HepG2 (cell line): ENCODE results near the gene PLIN5. TPM values are rescaled to one million over a fixed set of nuclear protein-coding genes. Genes with fewer than 3 reads are reported as not detected.

ENCODE experiments used
- HHEX ChIP-seq: IDR thresholded peaks from 2 replicates; pipeline ENCODE4 v1.6.1; 2016; ENCODE audit warnings: control low read depth
- JUN ChIP-seq: sonication (generic); formaldehyde crosslinking; IDR thresholded peaks from 2 replicates; pipeline ENCODE4 v1.4.0; 2020; ENCODE audit warnings: mild to moderate bottlenecking, missing genetic modification reagents
- KMT2A ChIP-seq: sonication (generic); formaldehyde crosslinking; IDR thresholded peaks from 2 replicates; pipeline ENCODE4 v1.4.0; 2020; ENCODE audit warnings: missing genetic modification reagents
- MTA1 ChIP-seq: sonication (generic); formaldehyde crosslinking; IDR thresholded peaks from 2 replicates; pipeline ENCODE4 v1.4.0; 2020; ENCODE audit warnings: missing genetic modification reagents, mild to moderate bottlenecking, borderline replicate concordance
- MXI1 ChIP-seq: IDR thresholded peaks from 3 replicates; pipeline ENCODE4 v1.6.1; 2012; ENCODE audit warnings: low read depth, low read length, inconsistent platforms, borderline replicate concordance
- POLR2AphosphoS5 ChIP-seq: IDR thresholded peaks from 2 replicates; pipeline ENCODE4 v1.6.1; 2012; ENCODE audit warnings: low read depth, low read length
- SUZ12 ChIP-seq: fragments of 150-350 bp; IDR thresholded peaks from 2 replicates; pipeline ENCODE4 v1.6.1; 2014; ENCODE audit warnings: low read depth, low read length
- TOE1 ChIP-seq: sonication (generic); formaldehyde crosslinking; IDR thresholded peaks from 2 replicates; pipeline ENCODE4 v1.4.0; 2020; ENCODE audit warnings: mild to moderate bottlenecking, missing genetic modification reagents
- ZNF354B ChIP-seq: sonication (generic); formaldehyde crosslinking; IDR thresholded peaks from 2 replicates; pipeline ENCODE4 v1.8.0; 2022; ENCODE audit warnings: mild to moderate bottlenecking, missing genetic modification reagents
- ZNF773 ChIP-seq: sonication (generic); formaldehyde crosslinking; IDR thresholded peaks from 2 replicates; pipeline ENCODE4 v1.4.0; 2020; ENCODE audit warnings: missing genetic modification reagents, borderline replicate concordance
- polyA plus RNA-seq, 8 experiments: library from polyadenylated mRNA; depleted of rRNA in 3 of 8; stranded (reverse) in 7 of 8; unstranded in 1 of 8; fragments of >200 nt; fragmentation: Illumina TruSeq in 4 of 8; extraction: Trizol in 4 of 8; gene quantifications; 2 replicates each; pipeline versions ENCODE4 v1.2.1 to v1.2.3, GENCODE V29; 2011 to 2016; ENCODE audit warnings: low read depth in 4 of 8, missing spikeins in 1 of 8, mixed read lengths in 1 of 8; ENCODE audit not compliant: insufficient read depth in 1 of 8
- total RNA-seq, 5 experiments: library from RNA; depleted of rRNA; stranded (reverse); fragments of >200 nt; fragmentation: Illumina TruSeq; extraction: Trizol; gene quantifications; 2 replicates each; pipeline ENCODE4 v1.2.3, GENCODE V29; 2016; ENCODE audit warnings: low read depth in 1 of 5
- TF ChIP-seq, protein P1 (sequence below): sonication (generic); formaldehyde crosslinking; IDR thresholded peaks from 2 replicates; pipeline ENCODE4 v1.5.0; 2020; ENCODE audit warnings: mild to moderate bottlenecking, missing genetic modification reagents
- TF ChIP-seq, protein P2 (sequence below): IDR thresholded peaks from 2 replicates; pipeline ENCODE4 v1.6.1; 2016
- TF ChIP-seq, protein P3 (sequence below): sonication (generic); formaldehyde crosslinking; IDR thresholded peaks from 2 replicates; pipeline ENCODE4 v1.5.1; 2020; ENCODE audit warnings: missing genetic modification reagents, mild to moderate bottlenecking, borderline replicate concordance
- TF ChIP-seq, protein P4 (sequence below): IDR thresholded peaks from 2 replicates; pipeline ENCODE4 v1.6.1; 2016; ENCODE audit warnings: missing biosample characterization, missing genetic modification reagents, low read depth
- TF ChIP-seq, protein P5 (sequence below): sonication (generic); formaldehyde crosslinking; IDR thresholded peaks from 2 replicates; pipeline ENCODE4 v1.4.0; 2020; ENCODE audit warnings: missing genetic modification reagents
- TF ChIP-seq, protein P6 (sequence below): sonication (generic); formaldehyde crosslinking; IDR thresholded peaks from 2 replicates; pipeline ENCODE4 v1.5.1; 2020; ENCODE audit warnings: missing genetic modification reagents, mild to moderate bottlenecking, borderline replicate concordance

Gene PLIN5
- total and polyA plus RNA-seq, 2 of the 13 experiments (the other 11 are each of a cell fraction or from before 2014, with no cell fraction given): 1.8 to 4.8 TPM

DNA sequence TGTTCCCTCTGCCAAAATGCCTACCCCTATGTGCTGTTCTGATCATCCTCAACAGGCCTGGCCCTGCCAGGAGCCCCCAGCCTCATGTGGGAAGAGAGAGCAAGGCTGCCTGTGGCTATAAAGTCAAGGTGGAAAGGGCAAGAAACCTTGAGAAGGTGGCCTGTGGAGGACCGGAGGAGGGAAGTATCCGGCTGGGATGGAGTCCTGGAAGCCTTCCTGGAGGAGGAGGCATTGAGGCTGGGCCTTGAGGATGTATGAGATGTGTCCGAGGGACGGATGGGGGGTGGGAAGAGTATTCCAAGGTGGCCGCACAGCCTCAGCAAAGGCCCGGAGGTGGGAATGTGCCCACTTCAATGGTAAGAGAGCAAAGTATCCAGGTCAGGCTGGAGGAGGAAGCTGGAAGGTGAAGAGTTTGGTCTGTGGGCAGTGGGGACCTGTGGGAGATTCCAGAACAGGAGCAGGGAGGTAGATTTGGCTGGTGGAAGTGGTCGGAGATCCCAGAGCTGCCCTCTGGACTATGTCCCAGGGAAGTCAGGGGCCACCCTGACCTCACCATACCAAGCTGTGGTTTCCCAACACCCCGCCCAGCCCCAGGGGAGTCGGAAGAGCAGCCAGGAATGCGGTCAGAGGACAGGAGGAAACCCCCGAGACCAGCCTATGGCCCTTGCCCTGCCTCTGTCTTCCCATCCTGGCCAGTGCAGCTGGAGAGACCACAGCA, 13.7 kb downstream of the PLIN5 start (continued):
- TF ChIP-seq MTA1 (CRISPR knock-in tag): no peak
- TF ChIP-seq ZNF354B (CRISPR knock-in tag): no peak
- TF ChIP-seq, protein P1, sequence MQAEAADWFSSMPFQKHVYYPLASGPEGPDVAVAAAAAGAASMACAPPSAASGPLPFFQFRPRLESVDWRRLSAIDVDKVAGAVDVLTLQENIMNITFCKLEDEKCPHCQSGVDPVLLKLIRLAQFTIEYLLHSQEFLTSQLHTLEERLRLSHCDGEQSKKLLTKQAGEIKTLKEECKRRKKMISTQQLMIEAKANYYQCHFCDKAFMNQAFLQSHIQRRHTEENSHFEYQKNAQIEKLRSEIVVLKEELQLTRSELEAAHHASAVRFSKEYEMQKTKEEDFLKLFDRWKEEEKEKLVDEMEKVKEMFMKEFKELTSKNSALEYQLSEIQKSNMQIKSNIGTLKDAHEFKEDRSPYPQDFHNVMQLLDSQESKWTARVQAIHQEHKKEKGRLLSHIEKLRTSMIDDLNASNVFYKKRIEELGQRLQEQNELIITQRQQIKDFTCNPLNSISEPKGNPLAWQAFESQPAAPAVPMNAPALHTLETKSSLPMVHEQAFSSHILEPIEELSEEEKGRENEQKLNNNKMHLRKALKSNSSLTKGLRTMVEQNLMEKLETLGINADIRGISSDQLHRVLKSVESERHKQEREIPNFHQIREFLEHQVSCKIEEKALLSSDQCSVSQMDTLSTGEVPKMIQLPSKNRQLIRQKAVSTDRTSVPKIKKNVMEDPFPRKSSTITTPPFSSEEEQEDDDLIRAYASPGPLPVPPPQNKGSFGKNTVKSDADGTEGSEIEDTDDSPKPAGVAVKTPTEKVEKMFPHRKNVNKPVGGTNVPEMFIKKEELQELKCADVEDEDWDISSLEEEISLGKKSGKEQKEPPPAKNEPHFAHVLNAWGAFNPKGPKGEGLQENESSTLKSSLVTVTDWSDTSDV (CRISPR knock-in tag): no peak
- TF ChIP-seq, protein P2, sequence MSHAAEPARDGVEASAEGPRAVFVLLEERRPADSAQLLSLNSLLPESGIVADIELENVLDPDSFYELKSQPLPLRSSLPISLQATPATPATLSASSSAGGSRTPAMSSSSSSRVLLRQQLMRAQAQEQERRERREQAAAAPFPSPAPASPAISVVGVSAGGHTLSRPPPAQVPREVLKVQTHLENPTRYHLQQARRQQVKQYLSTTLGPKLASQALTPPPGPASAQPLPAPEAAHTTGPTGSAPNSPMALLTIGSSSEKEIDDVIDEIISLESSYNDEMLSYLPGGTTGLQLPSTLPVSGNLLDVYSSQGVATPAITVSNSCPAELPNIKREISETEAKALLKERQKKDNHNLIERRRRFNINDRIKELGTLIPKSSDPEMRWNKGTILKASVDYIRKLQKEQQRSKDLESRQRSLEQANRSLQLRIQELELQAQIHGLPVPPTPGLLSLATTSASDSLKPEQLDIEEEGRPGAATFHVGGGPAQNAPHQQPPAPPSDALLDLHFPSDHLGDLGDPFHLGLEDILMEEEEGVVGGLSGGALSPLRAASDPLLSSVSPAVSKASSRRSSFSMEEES (CRISPR knock-in tag): 0 out of 2 replicates have a peak, but pooled peaks have one; percentile 31
- no peak for TF ChIP-seq POLR2AphosphoS5
- no peak for TF ChIP-seq KMT2A
- TF ChIP-seq, protein P3, sequence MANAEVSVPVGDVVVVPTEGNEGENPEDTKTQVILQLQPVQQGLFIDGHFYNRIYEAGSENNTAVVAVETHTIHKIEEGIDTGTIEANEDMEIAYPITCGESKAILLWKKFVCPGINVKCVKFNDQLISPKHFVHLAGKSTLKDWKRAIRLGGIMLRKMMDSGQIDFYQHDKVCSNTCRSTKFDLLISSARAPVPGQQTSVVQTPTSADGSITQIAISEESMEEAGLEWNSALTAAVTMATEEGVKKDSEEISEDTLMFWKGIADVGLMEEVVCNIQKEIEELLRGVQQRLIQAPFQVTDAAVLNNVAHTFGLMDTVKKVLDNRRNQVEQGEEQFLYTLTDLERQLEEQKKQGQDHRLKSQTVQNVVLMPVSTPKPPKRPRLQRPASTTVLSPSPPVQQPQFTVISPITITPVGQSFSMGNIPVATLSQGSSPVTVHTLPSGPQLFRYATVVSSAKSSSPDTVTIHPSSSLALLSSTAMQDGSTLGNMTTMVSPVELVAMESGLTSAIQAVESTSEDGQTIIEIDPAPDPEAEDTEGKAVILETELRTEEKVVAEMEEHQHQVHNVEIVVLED (CRISPR knock-in tag): no peak
- TF ChIP-seq, protein P4, sequence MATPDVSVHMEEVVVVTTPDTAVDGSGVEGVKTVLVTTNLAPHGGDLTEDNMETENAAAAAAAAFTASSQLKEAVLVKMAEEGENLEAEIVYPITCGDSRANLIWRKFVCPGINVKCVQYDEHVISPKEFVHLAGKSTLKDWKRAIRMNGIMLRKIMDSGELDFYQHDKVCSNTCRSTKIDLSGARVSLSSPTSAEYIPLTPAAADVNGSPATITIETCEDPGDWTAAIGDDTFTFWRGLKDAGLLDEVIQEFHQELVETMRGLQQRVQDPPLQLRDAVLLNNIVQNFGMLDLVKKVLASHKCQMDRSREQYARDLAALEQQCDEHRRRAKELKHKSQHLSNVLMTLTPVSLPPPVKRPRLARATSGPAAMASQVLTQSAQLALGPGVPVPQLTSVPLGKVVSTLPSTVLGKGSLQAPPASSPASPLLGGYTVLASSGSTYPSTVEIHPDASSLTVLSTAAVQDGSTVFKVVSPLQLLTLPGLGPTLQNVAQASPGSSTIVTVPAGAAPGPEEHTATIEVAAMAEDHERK (CRISPR knock-in tag): no peak
- TF ChIP-seq TOE1 (CRISPR knock-in tag): no peak
- no peak for TF ChIP-seq HHEX
- no peak for TF ChIP-seq MXI1
- no peak for TF ChIP-seq ZNF773
- TF ChIP-seq, protein P5, sequence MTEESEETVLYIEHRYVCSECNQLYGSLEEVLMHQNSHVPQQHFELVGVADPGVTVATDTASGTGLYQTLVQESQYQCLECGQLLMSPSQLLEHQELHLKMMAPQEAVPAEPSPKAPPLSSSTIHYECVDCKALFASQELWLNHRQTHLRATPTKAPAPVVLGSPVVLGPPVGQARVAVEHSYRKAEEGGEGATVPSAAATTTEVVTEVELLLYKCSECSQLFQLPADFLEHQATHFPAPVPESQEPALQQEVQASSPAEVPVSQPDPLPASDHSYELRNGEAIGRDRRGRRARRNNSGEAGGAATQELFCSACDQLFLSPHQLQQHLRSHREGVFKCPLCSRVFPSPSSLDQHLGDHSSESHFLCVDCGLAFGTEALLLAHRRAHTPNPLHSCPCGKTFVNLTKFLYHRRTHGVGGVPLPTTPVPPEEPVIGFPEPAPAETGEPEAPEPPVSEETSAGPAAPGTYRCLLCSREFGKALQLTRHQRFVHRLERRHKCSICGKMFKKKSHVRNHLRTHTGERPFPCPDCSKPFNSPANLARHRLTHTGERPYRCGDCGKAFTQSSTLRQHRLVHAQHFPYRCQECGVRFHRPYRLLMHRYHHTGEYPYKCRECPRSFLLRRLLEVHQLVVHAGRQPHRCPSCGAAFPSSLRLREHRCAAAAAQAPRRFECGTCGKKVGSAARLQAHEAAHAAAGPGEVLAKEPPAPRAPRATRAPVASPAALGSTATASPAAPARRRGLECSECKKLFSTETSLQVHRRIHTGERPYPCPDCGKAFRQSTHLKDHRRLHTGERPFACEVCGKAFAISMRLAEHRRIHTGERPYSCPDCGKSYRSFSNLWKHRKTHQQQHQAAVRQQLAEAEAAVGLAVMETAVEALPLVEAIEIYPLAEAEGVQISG (CRISPR knock-in tag): peak; percentile 62
- TF ChIP-seq SUZ12: no peak
- TF ChIP-seq, protein P6, sequence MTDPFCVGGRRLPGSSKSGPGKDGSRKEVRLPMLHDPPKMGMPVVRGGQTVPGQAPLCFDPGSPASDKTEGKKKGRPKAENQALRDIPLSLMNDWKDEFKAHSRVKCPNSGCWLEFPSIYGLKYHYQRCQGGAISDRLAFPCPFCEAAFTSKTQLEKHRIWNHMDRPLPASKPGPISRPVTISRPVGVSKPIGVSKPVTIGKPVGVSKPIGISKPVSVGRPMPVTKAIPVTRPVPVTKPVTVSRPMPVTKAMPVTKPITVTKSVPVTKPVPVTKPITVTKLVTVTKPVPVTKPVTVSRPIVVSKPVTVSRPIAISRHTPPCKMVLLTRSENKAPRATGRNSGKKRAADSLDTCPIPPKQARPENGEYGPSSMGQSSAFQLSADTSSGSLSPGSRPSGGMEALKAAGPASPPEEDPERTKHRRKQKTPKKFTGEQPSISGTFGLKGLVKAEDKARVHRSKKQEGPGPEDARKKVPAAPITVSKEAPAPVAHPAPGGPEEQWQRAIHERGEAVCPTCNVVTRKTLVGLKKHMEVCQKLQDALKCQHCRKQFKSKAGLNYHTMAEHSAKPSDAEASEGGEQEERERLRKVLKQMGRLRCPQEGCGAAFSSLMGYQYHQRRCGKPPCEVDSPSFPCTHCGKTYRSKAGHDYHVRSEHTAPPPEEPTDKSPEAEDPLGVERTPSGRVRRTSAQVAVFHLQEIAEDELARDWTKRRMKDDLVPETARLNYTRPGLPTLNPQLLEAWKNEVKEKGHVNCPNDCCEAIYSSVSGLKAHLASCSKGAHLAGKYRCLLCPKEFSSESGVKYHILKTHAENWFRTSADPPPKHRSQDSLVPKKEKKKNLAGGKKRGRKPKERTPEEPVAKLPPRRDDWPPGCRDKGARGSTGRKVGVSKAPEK (CRISPR knock-in tag): no peak
- no peak for TF ChIP-seq JUN (CRISPR knock-in tag)
